ENCODE results near the gene APRT. TPM values are rescaled to one million over a fixed set of nuclear protein-coding genes. Genes with fewer than 3 reads are reported as not detected.

The APRT gene
- polyA plus RNA-seq, 1 experiment, result 152 TPM

GRCh38 chr16:88779406-88780141 lies 32.2 kb downstream of the APRT start:
- CTCF ChIA-PET, result interaction anchor here (8.2 kb wide), 1 partner anchor 40 kb away, joined by 111 read pairs; no protein-coding TSS in a partner anchor

GRCh38 chr16:88778541-88779065 lies 33.1 kb downstream of the APRT start:
- Histone ChIP-seq H3K4me3 (ENCODE audit: low read depth, low read length) (no peak overlapping the region), H3K27me3 (ENCODE audit: control insufficient read depth, insufficient read depth, low read length) (no peaks in the 10 kb centered on the region), H3K36me3 (ENCODE audit: control insufficient read depth, insufficient read depth, low read length) (peaks cover 1% of the 10 kb centered on the region; the same call in 1 of the 2 replicates)
- TF ChIP-seq CTCF (IDR thresholded peaks at IDR 0.05; ENCODE audit: insufficient read depth, low read depth, low read length), result no peak
- no peak for DNase-seq (ENCODE audit: low read depth)
- ChIA-PET CTCF (interaction anchor here (8.2 kb wide), 1 partner anchor 39 kb away, joined by 111 read pairs; no protein-coding TSS in a partner anchor), POLR2A (no interaction called here)

More at GRCh38 chr16:88779406-88780141, 32.2 kb downstream of the APRT start:
- H3K27me3 ChIP-seq (ENCODE audit: control insufficient read depth, insufficient read depth, low read length), result no peaks in the 10 kb centered on the region
- H3K4me3 ChIP-seq (ENCODE audit: low read depth, low read length), result no peak overlapping the region
- H3K36me3 ChIP-seq (ENCODE audit: control insufficient read depth, insufficient read depth, low read length), result peaks cover 1% of the 10 kb centered on the region; the same call in 1 of the 2 replicates
- TF ChIP-seq CTCF (IDR thresholded peaks at IDR 0.05; ENCODE audit: insufficient read depth, low read depth, low read length), result no peak
- DNase-seq (ENCODE audit: low read depth), result no peak
- POLR2A ChIA-PET, result no interaction called here

- DNase-seq (ENCODE audit: low read depth), result no peak
- peaks cover 1% of the 10 kb centered on the region; the same call in 1 of the 2 replicates for H3K36me3 ChIP-seq (ENCODE audit: control insufficient read depth, insufficient read depth, low read length)
- H3K4me3 ChIP-seq (ENCODE audit: low read depth, low read length), result no peak overlapping the region
- TF ChIP-seq CTCF (IDR thresholded peaks at IDR 0.05; ENCODE audit: insufficient read depth, low read depth, low read length), result no peak
- H3K27me3 ChIP-seq (ENCODE audit: control insufficient read depth, insufficient read depth, low read length), result no peaks in the 10 kb centered on the region
- ChIA-PET CTCF (interaction anchor here (8.2 kb wide), 1 partner anchor 38 kb away, joined by 111 read pairs; no protein-coding TSS in a partner anchor), POLR2A (no interaction called here)
Observed at GRCh38 chr16:88778271-88778525, 33.5 kb downstream of the APRT start.

- ChIA-PET CTCF (interaction anchor here (8.2 kb wide), 1 partner anchor 38 kb away, joined by 111 read pairs; no protein-coding TSS in a partner anchor), POLR2A (interaction anchor here (0.6 kb wide), 1 partner anchor 17 kb away, joined by 7 read pairs; no protein-coding TSS in a partner anchor)
- no peak overlapping the region for H3K4me3 ChIP-seq (ENCODE audit: low read depth, low read length)
- peaks cover 1% of the 10 kb centered on the region; the same call in 1 of the 2 replicates for H3K36me3 ChIP-seq (ENCODE audit: control insufficient read depth, insufficient read depth, low read length)
- no peak for DNase-seq (ENCODE audit: low read depth)
- no peak for TF ChIP-seq CTCF (IDR thresholded peaks at IDR 0.05; ENCODE audit: insufficient read depth, low read depth, low read length)
- no peaks in the 10 kb centered on the region for H3K27me3 ChIP-seq (ENCODE audit: control insufficient read depth, insufficient read depth, low read length)
Observed at GRCh38 chr16:88777471-88778270, 34.1 kb downstream of the APRT start.

GRCh38 chr16:88775825-88776224 lies 35.9 kb downstream of the APRT start:
- CTCF ChIA-PET, result interaction anchor here (1.2 kb wide), 1 partner anchor 38 kb away, joined by 3 read pairs; no protein-coding TSS in a partner anchor
- Histone ChIP-seq H3K27me3 (ENCODE audit: control insufficient read depth, insufficient read depth, low read length) (no peaks in the 10 kb centered on the region), H3K4me3 (ENCODE audit: low read depth, low read length) (no peak overlapping the region), H3K36me3 (ENCODE audit: control insufficient read depth, insufficient read depth, low read length) (peaks cover 1% of the 10 kb centered on the region; the same call in 1 of the 2 replicates)
- POLR2A ChIA-PET, result no interaction called here
- no peak for TF ChIP-seq CTCF (IDR thresholded peaks at IDR 0.05; ENCODE audit: insufficient read depth, low read depth, low read length)
- DNase-seq (ENCODE audit: low read depth), result no peak

All from BJ (cell line).